Colon (tissue), 2 donors: ENCODE data around the gene NOS3.
"Not testable (repeated sequence)": the region's sequence is repeated elsewhere in the genome, so short reads cannot be mapped to it uniquely, and the experiment has no call there.

Experiments used
- FAIRE-seq: peaks from 2 replicates; lab custom pipeline; 2012; peaks lifted over from hg19 to GRCh38; lab: Jason Lieb, UNC
- donor health status: control.
- donor health status: control.

NOS3 gene

DNA sequence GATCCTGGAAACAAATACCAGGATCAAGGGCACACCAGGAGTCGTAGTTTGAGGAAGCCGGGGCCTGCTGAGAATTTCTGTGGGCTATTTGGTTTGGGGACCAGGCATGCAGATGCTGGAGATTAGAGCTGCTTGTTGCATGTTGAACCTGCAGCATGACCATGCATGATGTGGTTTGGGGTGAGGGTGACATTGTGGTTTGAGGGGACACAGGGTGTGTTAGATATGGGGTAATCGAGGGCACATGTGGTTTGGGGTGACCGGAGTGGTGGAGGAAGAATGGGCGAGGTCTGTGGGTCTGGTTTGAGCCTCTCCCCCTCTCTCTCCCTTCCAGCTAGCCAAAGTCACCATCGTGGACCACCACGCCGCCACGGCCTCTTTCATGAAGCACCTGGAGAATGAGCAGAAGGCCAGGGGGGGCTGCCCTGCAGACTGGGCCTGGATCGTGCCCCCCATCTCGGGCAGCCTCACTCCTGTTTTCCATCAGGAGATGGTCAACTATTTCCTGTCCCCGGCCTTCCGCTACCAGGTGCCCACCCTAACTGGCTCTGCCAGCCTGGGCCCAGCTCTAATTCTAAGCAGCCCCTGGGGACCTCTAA is 10.2 kb downstream of the NOS3 start:
- no peak for FAIRE-seq

- FAIRE-seq, result no peak
Measured at GRCh38 chr7:151001546-151001945, 10.7 kb downstream of the NOS3 start.

- no peak for FAIRE-seq
Measured at GRCh38 chr7:151003572-151003971, 12.8 kb downstream of the NOS3 start.

- FAIRE-seq, result no peak
Measured at GRCh38 chr7:151005566-151005965, 14.7 kb downstream of the NOS3 start.

DNA sequence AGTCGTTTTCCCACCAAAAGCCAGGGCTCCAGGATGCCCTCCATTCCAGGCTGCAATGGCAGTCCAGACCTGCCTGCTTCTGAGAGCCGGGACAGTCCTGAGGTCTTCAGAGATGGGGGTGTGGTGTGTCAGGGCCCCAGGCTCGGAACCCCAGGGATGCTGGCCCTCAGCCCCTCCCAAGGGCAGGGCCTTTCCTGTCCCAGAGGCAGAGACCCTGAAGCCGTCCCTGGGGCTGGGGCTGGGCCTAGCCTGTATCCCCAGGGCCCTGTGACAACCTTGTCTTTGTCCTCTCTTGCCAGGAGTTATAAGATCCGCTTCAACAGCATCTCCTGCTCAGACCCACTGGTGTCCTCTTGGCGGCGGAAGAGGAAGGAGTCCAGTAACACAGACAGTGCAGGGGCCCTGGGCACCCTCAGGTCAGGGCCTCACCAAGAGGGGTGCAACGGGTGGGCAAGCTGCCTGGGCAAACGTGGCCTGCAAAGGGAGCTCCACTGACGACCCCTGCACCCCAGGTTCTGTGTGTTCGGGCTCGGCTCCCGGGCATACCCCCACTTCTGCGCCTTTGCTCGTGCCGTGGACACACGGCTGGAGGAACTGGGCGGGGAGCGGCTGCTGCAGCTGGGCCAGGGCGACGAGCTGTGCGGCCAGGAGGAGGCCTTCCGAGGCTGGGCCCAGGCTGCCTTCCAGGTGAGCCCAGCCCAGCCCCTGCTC is 15.9 kb downstream of the NOS3 start:
- no peak for FAIRE-seq

DNA sequence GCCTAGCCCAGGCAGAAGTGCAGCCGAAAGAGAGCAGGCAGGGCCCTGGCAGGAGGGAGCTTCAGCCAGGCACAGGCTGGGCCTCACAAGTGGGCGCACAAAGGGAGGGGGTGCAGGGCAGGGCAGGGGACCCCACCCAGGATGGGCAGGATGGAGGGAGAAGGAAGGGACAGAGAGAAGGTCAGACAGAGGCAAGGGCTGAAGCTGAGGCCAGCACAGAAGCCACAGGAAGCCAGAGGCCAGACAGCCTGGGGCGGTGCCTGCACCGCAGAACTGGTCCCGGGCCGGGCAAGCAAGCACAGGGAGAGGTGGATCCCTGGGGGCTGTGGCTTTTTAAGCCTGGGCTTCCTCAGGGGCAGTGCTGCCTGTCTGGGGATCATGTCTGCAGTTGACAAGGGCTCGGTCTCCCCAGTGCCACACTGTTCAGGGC is 16.7 kb downstream of the NOS3 start:
- no peak for FAIRE-seq

- FAIRE-seq, result no peak
Measured at GRCh38 chr7:151008143-151008510, 17.3 kb downstream of the NOS3 start.

DNA sequence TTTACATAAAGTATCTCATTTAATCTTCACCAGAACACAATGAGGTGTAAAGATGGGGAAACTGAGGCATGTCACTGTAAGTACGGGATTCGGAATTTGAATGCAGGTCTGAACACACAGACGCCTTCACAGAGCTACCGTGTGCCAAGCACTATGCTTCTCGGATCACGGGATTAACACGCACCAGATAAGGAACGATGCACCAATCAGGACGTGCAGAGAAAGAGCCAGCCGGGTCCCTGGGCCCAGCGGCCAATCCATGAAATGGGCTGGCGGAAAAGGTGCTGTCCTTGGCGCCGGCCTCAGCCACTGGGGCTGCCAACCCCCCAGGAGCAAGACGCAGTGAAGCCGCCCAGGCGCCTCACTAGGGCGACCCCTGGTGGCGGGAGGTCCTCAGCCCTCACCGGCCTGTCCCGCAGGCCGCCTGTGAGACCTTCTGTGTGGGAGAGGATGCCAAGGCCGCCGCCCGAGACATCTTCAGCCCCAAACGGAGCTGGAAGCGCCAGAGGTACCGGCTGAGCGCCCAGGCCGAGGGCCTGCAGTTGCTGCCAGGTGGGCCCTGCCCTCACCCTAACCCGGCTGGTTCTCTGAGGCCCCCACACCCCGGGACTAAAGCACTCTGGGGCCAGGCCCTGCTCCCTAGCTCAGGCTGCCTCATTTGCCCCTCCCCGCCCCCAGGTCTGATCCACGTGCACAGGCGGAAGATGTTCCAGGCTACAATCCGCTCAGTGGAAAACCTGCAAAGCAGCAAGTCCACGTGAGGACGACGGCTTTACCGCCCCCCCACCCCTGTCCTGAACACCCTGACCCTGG is 17.9 kb downstream of the NOS3 start:
- FAIRE-seq, result no peak

DNA sequence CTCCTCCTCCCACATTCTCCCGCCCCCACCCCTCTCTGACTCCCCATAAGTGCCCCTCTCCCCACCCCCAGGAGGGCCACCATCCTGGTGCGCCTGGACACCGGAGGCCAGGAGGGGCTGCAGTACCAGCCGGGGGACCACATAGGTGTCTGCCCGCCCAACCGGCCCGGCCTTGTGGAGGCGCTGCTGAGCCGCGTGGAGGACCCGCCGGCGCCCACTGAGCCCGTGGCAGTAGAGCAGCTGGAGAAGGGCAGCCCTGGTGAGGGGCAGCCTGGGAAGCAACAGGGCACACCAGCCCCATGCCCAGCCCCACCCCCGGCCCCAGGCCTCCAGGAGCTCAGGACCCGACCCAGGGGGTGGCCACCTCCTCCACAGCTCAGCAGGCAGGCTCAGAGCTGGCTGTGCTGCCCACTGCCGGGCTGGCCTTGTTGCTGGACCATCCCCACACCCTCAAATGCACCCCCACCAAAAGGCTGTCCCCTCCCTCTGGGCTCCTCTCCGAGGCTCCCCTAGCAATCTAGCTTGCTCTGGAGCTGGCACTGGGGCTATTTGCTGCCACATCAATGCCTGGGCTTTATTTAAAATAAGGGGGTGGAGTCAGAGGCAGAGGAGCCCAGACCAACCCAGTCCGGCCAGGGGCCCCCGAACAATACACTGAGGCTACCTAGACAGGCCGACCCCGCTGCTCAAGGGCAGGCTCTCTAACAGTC is 18.7 kb downstream of the NOS3 start:
- no peak for FAIRE-seq

DNA sequence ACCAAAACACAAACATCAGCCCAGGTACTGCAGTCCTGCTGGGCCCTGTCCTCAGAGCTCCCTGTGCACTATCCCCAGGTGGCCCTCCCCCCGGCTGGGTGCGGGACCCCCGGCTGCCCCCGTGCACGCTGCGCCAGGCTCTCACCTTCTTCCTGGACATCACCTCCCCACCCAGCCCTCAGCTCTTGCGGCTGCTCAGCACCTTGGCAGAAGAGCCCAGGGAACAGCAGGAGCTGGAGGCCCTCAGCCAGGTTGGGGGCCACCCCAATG is 19.2 kb downstream of the NOS3 start:
- FAIRE-seq, result no peak

- FAIRE-seq, result no peak
Measured at GRCh38 chr7:151010307-151011096, 19.7 kb downstream of the NOS3 start.

GRCh38 chr7:151011097-151011409 is 20.2 kb downstream of the NOS3 start:
- FAIRE-seq, result no peak

DNA sequence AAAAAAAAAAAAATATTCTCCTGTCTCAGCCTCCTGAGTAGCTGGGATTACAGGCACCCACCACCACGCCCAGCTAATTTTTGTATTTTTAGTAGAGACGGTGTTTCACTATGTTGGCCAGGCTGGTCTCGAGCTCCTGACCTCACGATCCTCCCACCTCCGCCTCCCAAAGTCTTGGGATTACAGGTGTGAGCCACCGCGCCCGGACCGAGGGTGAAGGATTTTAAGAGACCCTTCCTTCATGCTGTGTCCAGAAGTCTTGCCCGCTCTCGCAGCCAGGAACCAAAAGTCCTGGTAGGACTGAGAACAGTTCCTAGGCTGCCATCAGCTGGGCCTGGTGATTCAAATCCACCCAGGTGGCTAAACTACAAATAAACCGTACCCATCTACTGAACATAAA is 20.8 kb downstream of the NOS3 start:
- FAIRE-seq, result not testable (repeated sequence)

DNA sequence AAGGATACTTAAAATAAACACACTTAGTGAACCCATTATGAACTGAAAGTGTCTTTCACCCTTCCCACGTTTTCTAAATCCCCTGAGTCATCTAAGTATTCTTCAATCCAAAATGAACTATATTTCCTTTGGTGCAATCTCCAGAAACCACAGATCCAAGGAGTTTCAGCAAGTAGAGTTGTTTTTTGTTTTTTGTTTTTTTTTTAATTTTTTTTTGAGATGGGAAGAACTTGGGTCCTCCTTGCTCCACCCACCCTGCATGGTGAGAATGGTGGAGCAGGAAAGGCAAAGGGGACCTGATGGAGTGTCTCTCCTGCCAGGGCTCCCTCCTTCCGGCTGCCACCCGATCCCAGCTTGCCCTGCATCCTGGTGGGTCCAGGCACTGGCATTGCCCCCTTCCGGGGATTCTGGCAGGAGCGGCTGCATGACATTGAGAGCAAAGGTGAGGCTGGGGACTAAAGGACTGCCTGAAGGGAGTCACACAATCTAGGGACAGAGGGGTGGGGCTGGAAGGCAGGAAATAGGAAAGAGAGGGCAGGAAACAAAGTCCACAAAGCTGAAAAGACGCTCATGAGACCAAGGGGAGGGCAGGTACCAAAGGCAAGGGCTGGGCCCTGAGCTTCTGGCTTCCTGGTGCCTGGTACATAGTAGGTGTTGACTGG is 21.3 kb downstream of the NOS3 start:
- FAIRE-seq, result no peak

DNA sequence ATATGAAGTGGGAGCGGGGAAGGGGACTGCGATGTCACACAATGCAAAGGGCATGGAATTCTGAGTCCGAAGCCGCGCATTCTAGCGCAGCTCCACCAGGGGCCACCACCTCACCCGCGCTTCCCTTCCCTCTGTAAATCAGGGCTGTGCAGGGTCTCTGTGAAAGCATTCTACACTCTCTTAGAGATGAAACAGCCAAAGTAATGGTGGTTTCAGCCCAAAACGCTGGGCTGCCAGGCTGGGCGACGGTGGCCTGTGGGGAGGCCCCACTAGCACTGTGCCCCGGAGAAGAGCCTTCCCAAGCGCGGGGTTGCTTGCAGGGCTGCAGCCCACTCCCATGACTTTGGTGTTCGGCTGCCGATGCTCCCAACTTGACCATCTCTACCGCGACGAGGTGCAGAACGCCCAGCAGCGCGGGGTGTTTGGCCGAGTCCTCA is 22.1 kb downstream of the NOS3 start:
- no peak for FAIRE-seq

DNA sequence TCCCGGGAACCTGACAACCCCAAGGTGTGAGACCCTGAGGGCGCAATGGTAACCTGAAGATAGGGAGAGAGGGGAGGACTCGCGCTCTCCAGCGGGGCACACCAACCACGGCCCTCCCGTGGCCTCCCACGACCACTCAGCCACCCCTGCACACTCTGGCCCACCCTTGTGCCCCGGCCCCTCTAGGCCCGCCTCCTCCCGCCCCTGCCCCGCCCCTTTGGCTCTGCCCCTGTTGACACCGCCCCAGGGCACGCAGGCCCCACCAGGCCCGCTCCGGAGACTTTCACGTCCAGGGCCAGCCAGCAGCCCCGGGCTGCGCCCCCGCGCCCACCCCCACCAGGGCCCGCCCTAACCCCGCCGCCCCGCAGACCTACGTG is 22.5 kb downstream of the NOS3 start:
- FAIRE-seq, result no peak

DNA sequence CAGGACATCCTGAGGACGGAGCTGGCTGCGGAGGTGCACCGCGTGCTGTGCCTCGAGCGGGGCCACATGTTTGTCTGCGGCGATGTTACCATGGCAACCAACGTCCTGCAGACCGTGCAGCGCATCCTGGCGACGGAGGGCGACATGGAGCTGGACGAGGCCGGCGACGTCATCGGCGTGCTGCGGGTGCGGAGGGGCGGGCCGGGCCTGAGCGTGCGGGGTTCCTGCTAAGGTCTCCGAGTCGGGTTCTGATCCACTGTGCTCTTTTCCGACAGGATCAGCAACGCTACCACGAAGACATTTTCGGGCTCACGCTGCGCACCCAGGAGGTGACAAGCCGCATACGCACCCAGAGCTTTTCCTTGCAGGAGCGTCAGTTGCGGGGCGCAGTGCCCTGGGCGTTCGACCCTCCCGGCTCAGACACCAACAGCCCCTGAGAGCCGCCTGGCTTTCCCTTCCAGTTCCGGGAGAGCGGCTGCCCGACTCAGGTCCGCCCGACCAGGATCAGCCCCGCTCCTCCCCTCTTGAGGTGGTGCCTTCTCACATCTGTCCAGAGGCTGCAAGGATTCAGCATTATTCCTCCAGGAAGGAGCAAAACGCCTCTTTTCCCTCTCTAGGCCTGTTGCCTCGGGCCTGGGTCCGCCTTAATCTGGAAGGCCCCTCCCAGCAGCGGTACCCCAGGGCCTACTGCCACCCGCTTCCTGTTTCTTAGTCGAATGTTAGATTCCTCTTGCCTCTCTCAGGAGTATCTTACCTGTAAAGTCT is 23.1 kb downstream of the NOS3 start:
- FAIRE-seq, result no peak

- FAIRE-seq, result no peak
Measured at GRCh38 chr7:151014950-151015349, 24.1 kb downstream of the NOS3 start.

DNA sequence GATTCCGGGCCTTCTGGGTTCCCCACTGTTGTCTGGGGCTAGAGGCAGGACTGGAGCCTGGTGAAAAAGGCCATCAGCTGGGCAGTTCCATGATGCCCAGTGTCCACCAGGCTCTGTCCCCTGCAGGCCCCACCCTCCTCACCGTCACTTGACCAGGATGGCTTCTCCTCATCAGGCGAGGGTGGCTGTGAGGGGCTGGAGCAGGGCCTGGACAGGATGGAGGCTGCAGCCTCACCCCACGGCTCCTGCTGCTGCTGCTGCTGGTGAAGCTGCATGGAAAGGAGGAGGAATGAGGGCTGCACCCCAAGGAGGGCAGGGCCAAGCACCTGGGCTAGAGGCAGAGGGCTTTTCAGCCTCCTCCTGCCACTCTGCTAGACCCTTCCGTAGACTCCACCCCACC is 25.1 kb downstream of the NOS3 start:
- FAIRE-seq, result no peak

- FAIRE-seq, result no peak
Measured at GRCh38 chr7:151016505-151016904, 25.7 kb downstream of the NOS3 start.

GRCh38 chr7:151016942-151017341 is 26.1 kb downstream of the NOS3 start:
- FAIRE-seq, result no peak
